Stimulated activated CD4-positive, alpha-beta T cell treated with anti-CD3 and anti-CD28 coated beads, Interleukin-1b, Interleukin-23, amount 100 ng/mL, for 48 hours (primary cell): Measurements from ENCODE around the gene GPR39.

Experiments
- DNase-seq: peaks from one replicate; pipeline ENCODE4 v3.0.0-alpha.2; 2020

GPR39 gene

DNA sequence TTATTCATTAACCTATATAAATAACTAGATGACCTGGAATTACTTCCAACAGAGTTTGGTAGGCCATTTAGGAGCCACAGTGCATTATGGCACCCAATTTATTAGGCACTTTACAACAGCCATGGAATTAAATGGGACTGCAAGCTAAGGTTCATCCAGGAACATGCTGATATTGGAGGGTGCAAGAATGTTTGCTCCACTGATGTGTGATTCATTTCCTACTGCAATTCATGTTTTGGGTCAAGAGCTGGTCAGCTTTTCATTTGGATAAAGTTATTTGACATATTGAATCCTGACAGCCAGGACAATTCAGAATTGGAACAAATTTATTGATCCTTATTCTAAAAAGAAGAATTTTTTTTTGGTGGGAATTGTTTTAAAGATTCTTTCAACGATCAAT is 265.2 kb downstream of the GPR39 start:
- no peak for DNase-seq

DNA sequence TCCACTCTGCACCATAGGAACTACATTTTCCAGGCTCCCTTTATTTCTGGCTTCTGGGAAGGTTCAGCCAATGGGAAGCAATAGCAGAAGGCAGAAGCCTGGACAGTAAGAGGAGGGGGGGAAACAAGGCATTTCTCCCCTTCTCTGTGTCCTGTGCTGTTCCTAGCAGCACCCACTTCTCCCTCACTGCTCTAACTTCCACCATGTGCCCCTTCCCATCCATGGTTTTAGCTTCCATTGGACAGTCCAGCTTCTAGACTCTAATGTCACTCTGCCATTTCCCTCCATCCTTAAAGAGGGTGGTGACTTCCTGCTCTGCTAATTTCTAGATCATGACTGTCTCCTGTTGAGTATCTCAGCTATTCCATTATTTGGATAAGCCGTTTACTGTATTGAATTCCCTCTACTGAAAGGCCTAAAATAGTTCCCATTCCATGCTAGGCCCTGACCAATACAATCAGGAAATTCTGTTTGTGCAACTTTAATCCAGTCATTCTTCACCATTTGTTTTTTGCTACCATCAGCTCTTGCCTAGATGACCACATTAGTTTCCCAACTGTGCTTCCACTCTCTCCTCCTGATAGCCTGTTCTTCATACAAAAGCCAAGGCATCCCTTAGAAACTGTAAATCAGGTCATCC is 274.2 kb downstream of the GPR39 start:
- no peak for DNase-seq

DNA sequence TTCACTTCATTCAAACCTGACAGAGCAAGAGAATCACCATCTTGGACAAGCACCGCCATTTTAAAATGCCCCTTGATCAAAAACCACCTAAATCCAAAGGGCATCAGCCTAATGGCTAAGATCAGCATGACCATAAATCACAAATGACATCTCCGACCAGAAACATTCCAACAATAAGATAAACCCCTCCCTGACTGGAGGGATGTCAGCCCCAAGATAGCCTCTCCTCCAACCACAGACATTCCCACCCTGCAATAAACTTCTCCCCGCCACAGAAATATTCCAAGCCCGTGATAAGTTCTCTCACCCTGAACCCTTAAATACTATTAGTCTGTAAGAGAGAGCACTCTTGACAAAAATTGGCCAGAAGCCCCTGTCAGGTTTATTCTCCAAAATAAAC is 275.0 kb downstream of the GPR39 start:
- no peak for DNase-seq

DNA sequence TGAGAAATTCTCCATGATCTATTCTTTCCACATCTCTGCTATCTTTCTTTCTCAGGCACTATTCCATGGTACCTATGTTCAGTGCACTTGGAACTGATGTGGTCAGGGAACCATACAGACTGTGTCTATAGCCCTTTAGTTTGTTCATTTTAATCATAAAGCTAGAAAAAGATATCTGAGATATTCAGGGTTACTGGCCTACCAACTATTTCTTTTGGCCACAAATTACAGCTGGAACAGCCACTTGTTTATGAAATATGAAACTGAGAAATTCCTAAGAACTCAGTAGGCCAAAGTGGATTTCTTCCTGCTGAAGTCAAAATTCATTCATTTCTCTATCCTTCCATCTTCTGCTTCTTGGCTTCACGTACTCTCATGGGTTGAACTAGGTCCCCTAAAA is 276.2 kb downstream of the GPR39 start:
- DNase-seq, result no peak
